WTC11 (cell line): ENCODE results near the gene NACA. TPM values are rescaled to one million over a fixed set of nuclear protein-coding genes. Genes with fewer than 3 reads are reported as not detected.
"Not testable (repeated sequence)": the region's sequence is repeated elsewhere in the genome, so short reads cannot be mapped to it uniquely, and the experiment has no call there.

ENCODE experiments used
- ATAC-seq: fragments of 200-7000 bp; cut with Tn5 transposase; 2 replicates; pipeline ENCODE4 v1.10.0; 2021; ENCODE audit warnings: mild to moderate bottlenecking, moderate library complexity
- CTCF ChIA-PET: fragments of 300-600 bp; sonication (Branson Sonifier 250); formaldehyde crosslinking; loops from one replicate; lab custom pipeline; 2021; ENCODE audit warnings: antibody characterized with exemption; lab: Charles Lee
- POLR2A ChIA-PET: fragments of 350-600 bp; sonication (Branson Sonifier 250); formaldehyde crosslinking; loops from one replicate; lab custom pipeline; 2021; ENCODE audit warnings: antibody characterized with exemption; lab: Charles Lee
- DNase-seq: peaks from one replicate; pipeline ENCODE4 v3.0.0; 2021; ENCODE audit warnings: low spot score
- H3K27ac Mint-ChIP-seq: 2 replicates; pipeline ENCODE4 v1.8.0; 2021; ENCODE audit warnings: mixed read lengths
- H3K27me3 Mint-ChIP-seq: 2 replicates; pipeline ENCODE4 v1.8.0; 2021; ENCODE audit warnings: low read depth, mild to moderate bottlenecking, moderate library complexity, mixed read lengths
- H3K36me3 Mint-ChIP-seq: 2 replicates; pipeline ENCODE4 v1.8.0; 2021; ENCODE audit warnings: mixed read lengths
- H3K4me1 Mint-ChIP-seq: 2 replicates; pipeline ENCODE4 v1.8.0; 2022; ENCODE audit warnings: mixed read lengths
- H3K4me3 Mint-ChIP-seq: 2 replicates; pipeline ENCODE4 v1.8.0; 2021; ENCODE audit warnings: mild to moderate bottlenecking, moderate library complexity, mixed read lengths
- H3K9me3 Mint-ChIP-seq: 2 replicates; pipeline ENCODE4 v1.8.0; 2021; ENCODE audit warnings: mixed read lengths
- AFF4 ChIP-seq: sonication (generic); formaldehyde crosslinking; IDR thresholded peaks from 2 replicates; pipeline ENCODE4 v1.8.1; 2023; ENCODE audit warnings: mild to moderate bottlenecking, missing genetic modification reagents, borderline replicate concordance
- ATF1 ChIP-seq: sonication (generic); formaldehyde crosslinking; IDR thresholded peaks from 2 replicates; pipeline ENCODE4 v1.8.1; 2023; ENCODE audit warnings: mild to moderate bottlenecking, moderate library complexity, missing genetic modification reagents
- CREM ChIP-seq: sonication (generic); formaldehyde crosslinking; IDR thresholded peaks from 2 replicates; pipeline ENCODE4 v1.8.1; 2022; ENCODE audit warnings: mild to moderate bottlenecking, missing genetic modification reagents, moderate library complexity
- E2F5 ChIP-seq: sonication (generic); formaldehyde crosslinking; IDR thresholded peaks from 2 replicates; pipeline ENCODE4 v1.8.1; 2022; ENCODE audit warnings: mild to moderate bottlenecking, moderate library complexity, missing genetic modification reagents
- EMX1 ChIP-seq: fragments of 250-450 bp; sonication (Bioruptor Pico); IDR thresholded peaks from 2 replicates; pipeline ENCODE4 v1.8.0; 2021; ENCODE audit warnings: mild to moderate bottlenecking
- FOXK1 ChIP-seq: sonication (generic); formaldehyde crosslinking; IDR thresholded peaks from 2 replicates; pipeline ENCODE4 v1.8.0; 2022; ENCODE audit warnings: mild to moderate bottlenecking, moderate library complexity, missing genetic modification reagents
- GABPB1 ChIP-seq: sonication (generic); formaldehyde crosslinking; IDR thresholded peaks from 2 replicates; pipeline ENCODE4 v1.8.1; 2023; ENCODE audit warnings: mild to moderate bottlenecking, missing genetic modification reagents
- IRF2 ChIP-seq: sonication (generic); formaldehyde crosslinking; IDR thresholded peaks from 2 replicates; pipeline ENCODE4 v1.8.0; 2022; ENCODE audit warnings: low read depth, missing genetic modification reagents, borderline replicate concordance
- MAX ChIP-seq: sonication (generic); formaldehyde crosslinking; IDR thresholded peaks from 2 replicates; pipeline ENCODE4 v1.8.0; 2022; ENCODE audit warnings: mild to moderate bottlenecking, missing genetic modification reagents
- NFE2L1 ChIP-seq: sonication (generic); formaldehyde crosslinking; IDR thresholded peaks from 2 replicates; pipeline ENCODE4 v1.8.1; 2023; ENCODE audit warnings: missing genetic modification reagents
- NR2C2 ChIP-seq: sonication (generic); formaldehyde crosslinking; IDR thresholded peaks from 2 replicates; pipeline ENCODE4 v1.8.0; 2022; ENCODE audit warnings: mild to moderate bottlenecking, missing genetic modification reagents
- NR3C1 ChIP-seq: sonication (generic); formaldehyde crosslinking; conservative IDR thresholded peaks from 2 replicates; pipeline ENCODE4 v1.8.1; 2023; ENCODE audit warnings: low read depth, mild to moderate bottlenecking, missing genetic modification reagents
- RORB ChIP-seq: fragments of 250-450 bp; sonication (Bioruptor Pico); IDR thresholded peaks from 2 replicates; pipeline ENCODE4 v1.9.0; 2021; ENCODE audit warnings: mild to moderate bottlenecking
- TEAD4 ChIP-seq: sonication (generic); formaldehyde crosslinking; IDR thresholded peaks from 2 replicates; pipeline ENCODE4 v1.8.0; 2022; ENCODE audit warnings: mild to moderate bottlenecking, missing genetic modification reagents
- ZMAT4 ChIP-seq: fragments of 250-450 bp; sonication (Bioruptor Pico); IDR thresholded peaks from 2 replicates; pipeline ENCODE4 v1.9.0; 2021; ENCODE audit warnings: mild to moderate bottlenecking
- ZNF281 ChIP-seq: sonication (generic); formaldehyde crosslinking; IDR thresholded peaks from 2 replicates; pipeline ENCODE4 v1.8.0; 2023; ENCODE audit warnings: mild to moderate bottlenecking, missing genetic modification reagents
- ZSCAN18 ChIP-seq: fragments of 250-450 bp; sonication (Bioruptor Pico); IDR thresholded peaks from 2 replicates; pipeline ENCODE4 v2.1.2; 2022; ENCODE audit warnings: mild to moderate bottlenecking, moderate library complexity
- total RNA-seq: library from RNA; stranded (reverse); gene quantifications from 3 replicates; pipeline ENCODE4 v1.2.3, GENCODE V29; 2021

The NACA gene
- total RNA-seq, 1 experiment from 2014 or later: 987 TPM

GRCh38 chr12:56758728-56759262 is 33.7 kb upstream of the NACA start (continued):
- TF ChIP-seq ATF1 (CRISPR knock-in tag): no peak
- no peak for TF ChIP-seq ZMAT4 (CRISPR knock-in tag)
- no peak for TF ChIP-seq NFE2L1 (CRISPR knock-in tag)
- TF ChIP-seq EMX1: no peak

- ATAC-seq, H3K27me3 Mint-ChIP-seq, DNase-seq, H3K4me3 Mint-ChIP-seq, H3K4me1 Mint-ChIP-seq, H3K27ac Mint-ChIP-seq: not testable (repeated sequence)
- ChIA-PET POLR2A (interaction anchor here (1.1 kb wide), 1 partner anchor 354 kb away, joined by 5 read pairs; no protein-coding TSS in a partner anchor), CTCF (interaction anchor here (0.6 to 3.7 kb wide), 12 partner anchors 9 to 354 kb away, joined by 3 to 30 read pairs (median 6); a partner anchor contains a TSS)
- H3K36me3 Mint-ChIP-seq: peaks cover 11% of the 10 kb centered on the region
- peaks cover 22% of the 10 kb centered on the region for H3K9me3 Mint-ChIP-seq
Observed at GRCh38 chr12:56757971-56758370, 32.9 kb upstream of the NACA start.

GRCh38 chr12:56753566-56753965 is 28.5 kb upstream of the NACA start:
- ChIA-PET POLR2A (no interaction called here), CTCF (interaction anchor here (1.3 to 2.8 kb wide), 2 partner anchors 13 to 117 kb away, joined by 3 to 15 read pairs; no protein-coding TSS in a partner anchor)
- Mint-ChIP-seq H3K36me3 (peaks cover 24% of the 10 kb centered on the region), H3K4me3 (no peak overlapping the region), H3K27ac (no peak overlapping the region), H3K27me3 (peaks cover 2% of the 10 kb centered on the region; the same call in 1 of the 2 replicates), H3K4me1 (peaks cover 21% of the 10 kb centered on the region), H3K9me3 (peaks cover 10% of the 10 kb centered on the region)
- DNase-seq (no peak), ATAC-seq (no peak)
- TF ChIP-seq ZNF281 (CRISPR knock-in tag) (no peak), MAX (CRISPR knock-in tag) (no peak), AFF4 (CRISPR knock-in tag) (no peak)

GRCh38 chr12:56751712-56752598 is 26.9 kb upstream of the NACA start, which contains the start of gene PRIM1:
Gene PRIM1 (minus strand): TSS chr12:56752323. CDS start chr12:56752298, 25 bp downstream.
- peak; percentile 86 for ATAC-seq
- POLR2A ChIA-PET: interaction anchor here (0.6 to 1.4 kb wide), 11 partner anchors 9 to 548 kb away, joined by 3 to 5 read pairs (median 3); partner anchors contain the start of gene NACA
- no peak for TF ChIP-seq IRF2 (CRISPR knock-in tag)
- TF ChIP-seq ZSCAN18 (CRISPR knock-in tag): 0 out of 2 replicates have a peak, but pooled peaks have one; percentile 19
- TF ChIP-seq NR3C1 (CRISPR knock-in tag): no peak
- TF ChIP-seq CREM (CRISPR knock-in tag): no peak
- peak; percentile 78 for TF ChIP-seq NR2C2
- peak; percentile 97 for TF ChIP-seq E2F5 (CRISPR knock-in tag)
- no peak for TF ChIP-seq RORB (CRISPR knock-in tag)
- TF ChIP-seq FOXK1: 0 out of 2 replicates have a peak, but pooled peaks have one; percentile 14
- TF ChIP-seq GABPB1: 0 out of 2 replicates have a peak, but pooled peaks have one; percentile 17
- TF ChIP-seq TEAD4 (CRISPR knock-in tag): no peak

More at GRCh38 chr12:56751712-56752598, 26.9 kb upstream of the NACA start, which contains the start of gene PRIM1:
- Mint-ChIP-seq H3K4me1 (peaks cover 17% of the 10 kb centered on the region), H3K4me3 (peak within 1 kb of the TSS; percentile 92), H3K27me3 (peaks cover 2% of the 10 kb centered on the region; the same call in 1 of the 2 replicates), H3K9me3 (peaks cover 3% of the 10 kb centered on the region; the same call in 1 of the 2 replicates), H3K27ac (peak within 1 kb of the TSS; percentile 98), H3K36me3 (peaks cover 35% of the 10 kb centered on the region)
- CTCF ChIA-PET: interaction anchor here (0.7 to 2.8 kb wide), 7 partner anchors 26 to 317 kb away, joined by 3 to 15 read pairs (median 3); no protein-coding TSS in a partner anchor
- DNase-seq: peak; percentile 89
